Ovary (tissue), 1 donor: ENCODE results near the gene CEACAM4.

ENCODE experiments used
- EP300 ChIP-seq: sonication (generic); formaldehyde crosslinking; IDR thresholded peaks from one replicate; pipeline ENCODE4 v1.6.1; 2017; ENCODE audit warnings: antibody characterized with exemption
- POLR2A ChIP-seq: fragments of 450-650 bp; IDR thresholded peaks from one replicate; pipeline ENCODE4 v1.6.1; 2017; ENCODE audit warnings: antibody characterized with exemption, mild to moderate bottlenecking, moderate library complexity

- TF ChIP-seq POLR2A, result no peak
- no peak for TF ChIP-seq EP300
Observed at GRCh38 chr19:41584260-41584810, 42.5 kb downstream of the CEACAM4 start.
